ENCODE measurements around the gene TTC39C.
"Not testable (repeated sequence)": the region's sequence is repeated elsewhere in the genome, so short reads cannot be mapped to it uniquely, and the experiment has no call there.

The TTC39C gene

DNA sequence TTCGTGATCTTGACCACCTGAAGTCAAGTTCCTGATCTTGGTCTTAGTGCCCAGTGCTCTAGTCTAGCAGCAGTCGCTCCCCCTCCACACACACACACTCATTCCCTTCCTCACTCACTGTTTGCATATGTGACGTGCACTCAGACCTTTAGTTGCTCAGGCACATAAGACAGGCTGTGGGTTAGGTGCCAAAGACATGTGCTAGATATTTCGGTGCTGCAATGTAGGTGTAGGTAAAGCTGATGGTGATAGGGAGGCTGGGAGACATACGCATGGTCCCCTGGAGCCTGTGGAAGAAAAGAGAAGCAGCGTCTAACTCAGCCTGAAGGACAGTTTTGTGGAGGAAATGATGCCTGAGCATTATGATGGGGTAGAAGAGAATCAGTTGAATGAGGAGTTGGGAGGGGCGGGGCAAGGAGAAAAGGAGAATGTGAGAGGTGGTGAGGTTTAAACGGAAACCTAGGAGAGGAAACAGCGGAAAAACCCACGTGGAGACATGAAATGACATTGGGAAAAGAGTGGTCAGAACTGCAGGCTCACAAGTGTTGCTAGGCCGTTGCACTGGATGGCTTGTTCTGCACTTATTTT lies 3.8 kb downstream of the TTC39C start:
- DNase-seq (ENCODE audit: low spot score) = no peak

DNA sequence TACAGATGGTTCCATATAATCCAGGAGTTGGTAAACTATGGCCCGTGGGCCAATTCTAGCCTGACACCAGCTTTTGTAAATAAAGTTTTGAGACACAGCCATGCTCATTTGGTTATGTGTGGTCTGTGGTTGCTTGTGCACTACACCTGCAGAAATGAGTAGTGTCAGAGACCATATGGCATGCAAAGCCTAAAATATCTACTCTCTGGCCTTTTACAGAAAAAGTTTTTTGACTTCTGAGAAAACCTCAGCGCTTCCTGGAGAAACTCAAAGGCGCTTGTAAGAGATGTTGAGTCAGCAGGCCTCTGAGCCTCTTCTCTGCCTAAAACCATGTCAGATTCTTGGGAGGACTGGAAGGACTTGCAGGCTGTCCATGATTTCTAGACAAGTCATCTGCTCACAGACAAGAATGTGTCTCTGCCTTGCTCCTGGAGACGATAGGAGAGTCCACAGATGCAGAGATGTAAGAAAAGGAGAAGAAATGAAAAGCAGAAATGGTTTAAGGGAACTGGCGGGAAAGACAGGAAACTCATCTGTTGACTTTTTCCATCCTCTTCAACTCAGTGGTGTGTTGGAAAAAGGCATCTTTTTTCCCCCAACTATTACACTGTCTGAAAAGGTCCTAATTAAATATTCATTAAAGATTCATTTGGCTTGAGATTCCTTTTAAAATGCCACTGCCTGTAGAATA lies 5.2 kb downstream of the TTC39C start:
- no peak for DNase-seq (ENCODE audit: low spot score)

DNA sequence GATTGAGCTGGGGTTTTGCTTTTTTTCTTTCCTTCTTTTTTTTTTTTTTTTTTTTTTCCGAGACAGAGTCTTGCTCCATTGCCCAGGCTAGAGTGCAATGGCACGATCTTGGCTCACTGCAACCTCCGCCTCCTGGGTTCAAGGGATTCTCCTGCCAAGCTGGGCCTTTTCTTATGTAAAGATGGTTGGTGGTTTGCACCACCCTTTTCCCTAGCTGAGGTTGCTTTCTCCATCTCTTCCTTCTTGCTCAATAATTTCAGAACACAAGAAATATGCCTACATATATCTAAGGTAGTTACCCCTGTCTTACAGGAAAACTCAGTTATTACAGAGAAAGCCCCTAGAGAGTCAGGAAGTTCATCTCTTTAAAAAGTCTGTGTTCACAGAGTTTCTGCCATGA lies 7.0 kb downstream of the TTC39C start:
- DNase-seq (ENCODE audit: low spot score) = no peak

DNA sequence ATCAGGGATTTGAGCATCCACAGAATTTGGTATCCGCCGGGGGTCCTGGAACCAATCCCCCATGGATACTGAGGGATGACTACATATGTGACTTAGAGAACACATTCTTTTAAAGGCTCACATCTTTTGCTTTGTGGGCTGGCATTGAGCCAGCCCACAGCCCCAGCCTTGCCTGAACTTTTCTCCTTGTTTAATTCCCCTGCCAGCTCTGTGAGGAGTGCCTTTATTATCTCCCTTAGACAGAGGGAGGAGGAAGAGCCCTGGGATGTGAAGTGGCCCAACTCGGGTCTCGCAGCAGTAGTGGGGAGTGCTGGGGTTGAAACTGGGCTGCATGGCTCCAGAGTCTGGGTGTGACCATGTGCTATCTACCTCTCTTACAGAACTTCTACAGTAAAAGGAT lies 7.6 kb downstream of the TTC39C start:
- peak; percentile 60 for DNase-seq (ENCODE audit: low spot score)

DNA sequence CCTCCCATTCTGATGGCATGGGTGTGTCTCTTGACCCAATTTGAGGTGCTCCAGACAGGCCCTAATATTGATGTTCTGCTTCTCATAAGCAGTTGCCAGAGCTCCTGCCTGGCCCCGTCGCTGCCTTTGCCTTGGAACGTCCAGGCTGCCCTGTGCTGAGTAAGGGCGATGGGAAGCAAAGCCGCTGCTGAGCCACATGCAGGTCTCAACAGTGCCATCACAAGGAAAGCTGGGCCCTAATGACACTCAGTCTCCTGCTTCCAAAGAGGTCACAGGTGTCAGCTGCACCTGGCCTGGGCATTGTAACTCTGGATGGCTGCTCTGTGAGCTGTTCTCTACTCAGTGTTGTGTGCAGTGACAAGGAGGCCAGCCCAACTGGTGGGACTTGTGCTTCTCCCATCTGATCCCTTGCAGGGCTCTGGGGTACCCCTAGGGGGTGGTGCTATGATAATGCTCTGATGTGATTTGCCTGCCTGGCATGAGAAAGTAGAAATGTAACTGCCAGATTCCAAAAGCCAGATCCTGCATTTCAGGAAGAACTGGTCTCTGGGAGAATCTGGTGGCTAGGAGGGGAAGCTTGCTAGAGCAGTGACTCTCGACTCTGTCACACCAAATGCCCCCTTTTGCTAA lies 8.7 kb downstream of the TTC39C start:
- DNase-seq (ENCODE audit: low spot score) = no peak

DNA sequence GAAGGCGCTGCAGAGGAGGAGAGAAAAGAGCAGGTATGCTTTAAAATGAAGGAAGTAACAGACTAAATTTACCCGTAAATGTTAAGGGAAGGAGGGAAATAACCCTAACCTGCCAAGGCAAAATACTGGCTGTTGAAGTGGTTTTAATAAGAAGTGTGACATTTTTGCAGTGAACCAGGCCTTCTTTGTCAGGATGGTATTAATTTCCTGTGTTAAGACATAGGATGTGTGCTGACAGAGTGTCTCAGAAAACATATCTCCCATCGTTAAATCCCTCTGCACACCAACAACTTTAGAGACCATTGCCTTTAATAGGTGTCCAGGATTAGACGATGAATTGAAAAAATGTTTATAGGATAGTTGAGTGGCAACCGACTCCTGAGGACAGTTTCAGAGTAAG lies 9.9 kb downstream of the TTC39C start:
- DNase-seq (ENCODE audit: low spot score) = no peak

DNA sequence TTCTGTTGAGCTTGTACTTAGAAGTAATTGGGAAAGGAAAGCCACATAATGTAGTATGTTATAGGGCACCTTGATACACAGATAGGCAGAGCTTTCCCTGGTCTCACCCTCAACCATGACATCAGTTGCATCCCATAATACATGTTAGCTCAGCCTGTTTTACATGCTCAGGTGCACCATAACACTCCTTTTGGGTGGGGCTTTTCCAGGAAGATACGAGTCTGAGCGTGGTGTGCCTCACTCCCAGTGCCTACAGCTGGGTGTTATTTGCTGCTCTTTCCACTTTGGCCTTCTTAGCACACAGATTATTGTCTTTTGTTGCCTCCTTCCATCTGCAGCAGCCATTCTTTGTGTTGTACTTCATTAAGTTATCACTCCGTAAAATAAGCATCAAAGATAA lies 11.9 kb downstream of the TTC39C start:
- DNase-seq (ENCODE audit: low spot score) = no peak

DNA sequence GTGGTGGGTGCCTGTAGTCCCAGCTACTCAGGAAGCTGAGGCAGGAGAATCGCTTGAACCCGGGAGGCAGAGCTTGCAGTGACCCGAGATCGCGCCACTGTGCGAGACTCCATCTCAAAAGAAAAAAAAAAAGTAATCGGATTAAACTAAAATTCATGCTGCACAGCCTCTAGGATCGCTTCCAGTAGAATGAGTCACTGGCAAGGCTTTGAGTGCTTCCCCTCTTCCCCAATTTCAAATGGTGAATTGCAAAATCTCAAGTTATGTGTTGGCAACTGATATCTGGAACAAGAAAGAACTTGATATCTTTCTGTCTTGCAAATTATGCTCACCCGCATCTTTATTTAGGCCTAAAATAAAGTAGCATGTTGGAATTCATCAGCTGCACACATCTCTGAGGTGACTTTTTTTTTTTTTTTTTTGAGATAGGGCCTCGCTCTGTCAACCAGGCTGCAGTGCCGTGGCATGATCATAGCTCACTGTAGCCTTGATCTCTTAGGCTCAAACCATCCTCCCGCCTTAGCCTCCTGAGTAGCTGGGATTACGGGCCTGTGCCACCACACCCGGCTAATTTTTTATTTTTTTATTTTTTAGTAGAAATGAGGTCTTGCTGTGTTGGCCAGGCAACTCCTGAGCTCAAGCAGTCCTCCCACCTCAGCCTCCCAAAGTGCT lies 12.7 kb downstream of the TTC39C start:
- peak; percentile 84 for DNase-seq (ENCODE audit: low spot score)

DNA sequence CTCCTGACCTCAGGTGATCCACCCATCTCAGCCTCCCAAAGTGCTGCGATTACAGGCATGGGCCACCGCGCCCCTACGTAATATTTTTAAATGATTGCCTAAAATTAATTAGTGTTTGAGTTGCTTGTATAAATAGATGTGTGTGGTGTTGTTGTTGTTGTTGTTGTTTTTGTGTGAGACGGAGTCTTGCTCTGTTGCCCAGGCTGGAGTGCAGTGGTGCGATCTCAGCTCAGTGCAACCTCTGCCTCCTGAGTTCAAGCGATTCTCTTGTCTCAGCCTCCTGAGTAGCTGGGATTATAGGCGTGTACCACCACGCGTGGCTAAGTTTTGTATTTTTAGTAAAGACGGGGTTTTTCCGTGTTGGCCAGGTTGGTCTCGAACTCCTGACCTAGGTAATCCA lies 14.4 kb downstream of the TTC39C start:
- DNase-seq (ENCODE audit: low spot score) = not testable (repeated sequence)

DNA sequence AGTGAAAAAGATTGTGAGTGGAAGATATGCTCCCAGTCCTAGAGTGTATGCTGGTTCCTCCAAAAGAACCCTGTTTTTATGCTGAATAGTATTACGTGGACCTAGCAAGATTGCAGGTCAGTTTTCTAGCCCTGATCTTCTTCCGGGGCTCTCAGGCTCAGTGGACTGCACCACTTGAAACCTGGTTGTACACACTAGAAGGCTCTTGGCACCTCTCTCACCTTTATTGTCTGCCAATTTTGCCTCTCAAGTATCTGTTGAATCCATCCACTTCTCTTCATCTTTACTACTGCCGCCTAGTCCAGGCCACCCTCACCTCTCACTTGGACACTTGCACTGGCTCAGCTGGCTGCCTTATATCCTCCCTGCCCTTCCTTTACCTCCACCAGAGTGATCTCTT lies 16.8 kb downstream of the TTC39C start:
- no peak for DNase-seq (ENCODE audit: low spot score)

DNA sequence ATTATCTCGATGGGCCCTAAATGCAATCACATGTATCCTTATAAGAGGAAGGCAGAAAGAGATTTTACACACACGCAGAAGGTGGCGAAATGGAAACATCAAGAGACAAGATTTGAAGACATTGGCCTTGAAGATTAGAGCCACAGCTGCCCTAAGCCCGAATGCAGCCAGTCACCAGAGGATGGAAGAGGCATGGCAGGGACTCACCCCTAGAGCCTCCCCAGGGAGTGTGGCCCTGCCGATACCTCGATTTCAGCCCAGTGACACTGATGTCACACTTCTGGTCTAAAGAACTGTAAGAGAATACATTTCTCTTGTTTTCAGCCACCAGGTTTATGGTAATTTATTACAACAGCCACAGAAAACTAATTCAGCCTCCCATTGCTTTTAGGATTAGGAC lies 17.4 kb downstream of the TTC39C start:
- DNase-seq (ENCODE audit: low spot score) = no peak

DNA sequence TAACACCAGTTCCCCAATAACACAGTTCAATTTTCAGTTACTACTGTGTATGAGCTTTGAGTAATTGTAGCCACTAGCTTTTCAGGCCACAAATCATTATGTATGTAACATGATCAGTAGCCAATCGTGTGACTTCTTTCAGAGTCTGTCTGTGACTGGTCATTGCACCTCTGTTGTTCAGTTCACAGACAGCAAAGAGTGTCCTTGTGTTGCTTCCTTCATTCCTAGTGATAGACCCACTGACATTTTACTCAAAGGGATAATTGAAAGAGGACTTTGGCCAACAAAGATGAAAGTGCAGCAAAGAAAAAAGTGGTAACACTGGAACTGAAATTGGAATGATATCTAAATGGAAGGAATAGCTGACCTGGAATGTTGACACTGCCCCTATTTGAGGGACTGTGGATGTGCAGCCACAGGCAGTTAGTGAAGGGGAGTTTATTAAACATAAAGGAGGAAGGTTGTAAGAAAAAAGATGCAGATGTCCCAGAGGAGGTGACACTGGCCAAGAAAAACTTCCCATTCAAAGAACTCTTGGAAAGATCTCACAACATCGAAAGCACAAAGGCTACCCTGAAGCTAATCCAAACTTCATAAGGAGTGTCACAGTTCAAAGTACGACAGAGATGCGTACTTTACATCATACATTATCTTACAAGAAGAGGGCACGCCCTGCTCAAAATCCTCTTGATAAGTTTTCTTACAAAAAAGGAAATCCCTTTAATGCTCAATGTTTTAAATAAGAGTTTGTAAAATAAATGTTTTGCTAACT lies 19.3 kb downstream of the TTC39C start:
- no peak for DNase-seq (ENCODE audit: low spot score)

DNA sequence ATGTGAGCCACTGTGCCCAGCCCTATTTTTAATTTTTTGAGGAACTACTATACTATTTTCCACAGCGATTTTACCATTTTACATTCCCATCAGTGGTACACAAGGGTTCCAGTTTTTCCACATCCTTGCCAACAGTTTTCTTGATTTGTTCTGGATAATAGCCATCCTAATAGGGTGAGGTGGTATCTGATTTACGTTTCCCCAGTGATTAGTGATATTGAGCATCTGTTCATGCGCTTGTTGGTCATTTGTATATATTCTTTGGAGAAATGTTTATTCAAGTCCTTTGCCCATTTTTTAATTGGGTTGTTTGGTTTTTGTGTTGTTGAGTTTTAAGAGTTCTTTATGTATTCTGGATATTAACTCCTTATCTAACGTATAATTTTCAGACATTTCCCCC lies 20.8 kb downstream of the TTC39C start:
- no peak for DNase-seq (ENCODE audit: low spot score)

DNA sequence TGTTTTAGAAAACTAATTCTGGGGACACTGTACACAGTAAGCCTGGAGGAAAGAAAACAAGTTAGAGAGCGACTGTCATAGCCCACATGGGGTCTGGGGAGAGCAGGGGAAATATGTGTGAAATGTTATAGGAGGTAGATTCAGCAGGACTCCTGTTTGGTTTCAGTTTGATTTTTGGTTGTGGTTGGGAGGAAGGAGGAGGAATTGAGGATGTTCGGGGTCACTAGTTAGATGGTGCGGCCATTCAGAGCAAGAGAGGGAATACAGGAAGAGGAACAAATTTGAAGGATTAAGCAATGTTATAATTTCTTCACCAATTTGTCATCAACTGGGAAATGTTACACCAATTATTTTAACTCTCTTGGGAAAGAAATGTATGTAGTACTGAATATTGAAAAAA lies 25.1 kb downstream of the TTC39C start:
- DNase-seq (ENCODE audit: low spot score) = no peak

DNA sequence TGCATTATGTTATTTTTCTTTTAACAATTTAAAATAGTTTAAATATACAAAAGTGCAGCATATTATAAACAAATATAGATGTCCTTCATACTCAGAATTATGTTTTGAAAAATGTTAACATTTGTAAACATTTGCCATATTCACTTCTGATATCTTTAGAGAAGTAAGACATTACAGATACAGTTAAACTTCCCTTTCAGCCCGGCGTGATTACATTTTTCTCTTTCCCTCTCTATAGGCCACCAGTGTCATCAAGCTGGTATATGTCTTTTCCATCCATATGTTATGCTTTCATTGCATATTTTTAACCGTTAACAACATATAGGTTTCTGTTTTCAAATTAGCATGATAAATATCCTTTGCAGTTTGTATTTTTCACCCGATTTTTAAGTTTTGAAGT lies 27.1 kb downstream of the TTC39C start:
- DNase-seq (ENCODE audit: low spot score) = no peak

DNA sequence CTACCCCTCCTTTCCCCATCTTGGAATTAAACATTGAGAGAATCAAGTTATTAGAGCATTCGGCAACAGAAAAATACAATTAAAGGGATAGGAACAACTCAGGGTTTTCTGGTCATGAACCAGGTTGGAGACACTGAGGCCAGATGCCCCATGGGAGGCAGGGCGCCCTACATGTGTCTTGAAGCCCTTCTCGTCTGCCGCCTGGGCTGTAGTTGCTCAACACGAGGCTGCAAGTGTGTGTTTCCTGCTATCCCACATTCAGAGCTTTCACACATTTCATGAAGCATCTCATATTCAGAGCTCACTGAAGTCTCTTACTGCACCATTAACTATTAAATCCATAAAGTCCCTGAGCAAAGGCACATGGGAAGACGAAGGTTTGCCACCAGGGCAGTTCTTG lies 28.8 kb downstream of the TTC39C start:
- DNase-seq (ENCODE audit: low spot score) = no peak

DNA sequence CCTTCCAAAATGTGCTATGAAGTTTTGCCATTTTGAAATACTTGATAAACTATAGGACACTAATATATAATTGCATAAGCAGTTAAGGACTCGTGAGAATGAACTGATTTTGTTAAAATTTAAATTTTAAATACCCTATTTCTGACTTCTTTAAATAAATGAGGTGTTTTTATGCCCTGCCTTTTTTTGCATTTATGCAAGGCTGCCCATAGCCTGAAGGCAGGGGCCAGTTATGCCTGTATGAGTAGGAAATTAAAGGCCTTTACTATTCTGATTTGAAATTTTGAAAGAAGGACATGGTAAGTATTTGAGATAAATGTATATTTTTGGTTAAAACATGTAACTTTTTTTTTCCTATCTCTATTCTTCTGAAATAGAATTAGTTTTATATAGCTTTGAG lies 33.7 kb downstream of the TTC39C start:
- DNase-seq (ENCODE audit: low spot score) = no peak

DNA sequence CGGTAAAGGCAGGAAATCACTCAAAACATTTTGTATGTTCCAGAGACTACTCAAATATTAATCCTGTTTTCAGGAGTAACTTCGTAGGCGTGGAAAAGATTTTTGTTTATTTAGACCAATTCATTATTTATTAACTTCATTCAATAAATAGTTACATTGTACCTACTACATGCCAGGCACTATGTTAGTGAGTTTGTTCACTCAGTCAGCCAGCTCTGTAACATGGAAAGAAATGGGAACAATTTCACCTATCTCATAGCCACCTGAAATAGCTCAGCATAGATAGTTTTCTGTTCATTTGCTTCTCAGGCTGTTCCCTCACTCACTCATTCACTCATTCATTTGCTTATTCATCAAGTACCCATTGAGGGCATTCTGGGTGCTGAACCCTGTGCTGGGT lies 34.6 kb downstream of the TTC39C start:
- DNase-seq (ENCODE audit: low spot score) = no peak

DNA sequence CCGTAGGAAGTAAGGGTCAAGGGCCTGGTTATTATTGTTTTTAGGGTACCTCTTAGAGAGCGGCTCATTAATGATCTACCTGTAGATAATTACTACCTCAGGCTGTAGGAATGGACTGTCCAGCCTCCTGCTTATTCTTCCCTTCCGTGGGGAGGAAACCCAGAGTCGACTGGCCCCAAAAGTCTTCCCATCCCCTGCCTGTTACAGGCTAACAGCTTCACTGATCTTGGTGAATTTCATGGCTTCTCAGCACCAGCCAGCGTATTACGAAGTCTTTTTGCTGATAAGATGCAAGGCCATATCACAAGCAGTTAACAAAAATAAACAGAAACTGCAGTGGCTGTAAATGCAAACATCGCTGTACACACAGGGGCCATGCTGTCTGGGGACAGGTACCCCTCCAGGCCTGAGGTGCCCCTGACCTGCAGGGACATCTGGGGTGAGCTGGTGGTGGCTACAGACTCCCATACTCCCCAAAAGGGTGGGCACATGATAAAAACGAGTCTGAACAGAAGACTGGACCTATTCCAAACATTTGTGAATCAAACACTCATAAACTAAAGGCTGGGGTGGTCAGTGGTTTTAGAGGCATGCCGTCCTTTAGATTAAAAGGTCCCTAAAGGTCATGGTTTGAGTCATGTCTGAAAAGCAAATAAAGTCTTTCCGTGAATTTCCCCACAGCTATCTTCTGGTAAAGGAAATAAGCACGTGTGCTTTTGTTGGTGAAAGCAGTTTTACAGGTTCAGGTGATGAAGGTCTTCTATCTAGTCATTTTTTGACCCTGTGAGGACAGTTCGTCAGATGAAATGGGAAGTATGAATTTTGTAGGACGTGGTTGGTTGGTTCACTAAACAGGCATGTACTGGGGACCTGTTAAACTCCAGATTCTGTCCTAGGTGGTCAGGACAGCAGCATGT lies 36.7 kb downstream of the TTC39C start:
- no peak for DNase-seq (ENCODE audit: low spot score)

DNA sequence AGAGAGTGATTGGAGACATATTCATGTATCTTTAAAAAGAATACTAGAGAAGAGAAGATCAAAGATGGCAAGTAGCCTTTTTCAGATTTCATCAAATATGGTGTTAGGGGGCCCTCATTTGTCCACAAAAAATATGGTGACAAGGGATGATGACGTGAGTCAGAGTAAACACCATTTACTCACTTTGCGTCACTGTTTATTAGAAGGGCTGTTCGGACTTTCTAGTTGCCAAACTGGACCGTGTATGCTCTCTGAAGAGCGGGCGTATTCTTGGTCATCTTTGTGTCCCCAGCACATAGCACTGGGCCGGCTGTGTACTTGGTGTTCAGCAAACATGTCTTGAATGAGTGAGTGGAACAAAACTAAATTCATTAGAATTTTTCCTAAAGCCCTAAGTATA lies 37.5 kb downstream of the TTC39C start:
- DNase-seq (ENCODE audit: low spot score) = no peak

DNA sequence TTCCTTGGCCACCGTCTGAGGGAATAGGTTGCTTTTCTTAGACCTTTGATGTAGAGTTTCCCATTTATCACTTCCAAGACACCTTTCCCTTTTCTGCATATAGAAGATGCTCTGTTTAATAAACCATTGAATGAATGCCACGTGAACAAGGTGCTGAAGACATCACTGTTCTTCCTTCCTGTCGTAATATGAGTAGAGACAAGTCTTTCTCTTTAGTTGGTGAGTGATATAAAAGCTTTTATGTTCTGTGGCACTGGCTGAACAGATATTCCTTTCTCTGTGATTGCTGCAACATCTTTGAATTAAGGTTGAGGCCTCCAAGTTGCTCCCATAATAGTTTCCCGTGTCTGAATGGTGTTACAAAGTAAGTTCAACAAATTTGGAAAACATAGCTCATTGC lies 38.7 kb downstream of the TTC39C start:
- no peak for DNase-seq (ENCODE audit: low spot score)
